Measurements from ENCODE around the gene IL17B. TPM values are rescaled to one million over a fixed set of nuclear protein-coding genes. Genes with fewer than 3 reads are reported as not detected.
A peak's percentile ranks its signal among the peaks of the same experiment; 100 is the strongest.

IL17B gene
- polyA plus RNA-seq, 1 experiment: 0.24 TPM

DNA sequence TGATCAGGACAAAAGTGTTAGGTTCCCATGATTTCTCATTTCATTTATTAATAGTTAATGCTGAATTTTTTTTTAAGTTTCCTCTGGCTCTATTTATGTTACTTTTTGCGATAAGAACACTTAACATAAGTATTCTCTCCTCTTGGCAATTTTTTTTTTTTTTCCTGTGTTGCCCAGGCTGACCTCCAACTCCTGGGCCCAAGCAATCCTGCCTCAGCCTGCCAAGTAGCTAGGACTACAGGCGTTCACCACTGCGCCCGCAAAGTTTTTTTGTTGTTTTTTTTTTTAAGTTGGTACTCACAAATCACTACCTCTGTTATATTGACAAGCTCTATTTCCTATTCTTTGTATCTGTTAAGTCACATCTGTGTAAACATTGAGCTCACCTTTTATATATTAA, 26.9 kb downstream of the IL17B start:
- ChIA-PET CTCF (interaction anchor here (1.8 to 4.6 kb wide), 2 partner anchors 15 to 19 kb away, joined by 5 to 36 read pairs; no protein-coding TSS in a partner anchor), POLR2A (interaction anchor here (0.7 kb wide), 1 partner anchor 229 kb away, joined by 5 read pairs; the partner anchor contains the start of gene ARHGEF37)
- H3K9me3 ChIP-seq (ENCODE audit: control insufficient read depth, insufficient read depth, low read length): no peaks in the 10 kb centered on the region
- H3K27ac ChIP-seq (ENCODE audit: low read depth, low read length): no peak overlapping the region
- no peak for DNase-seq (ENCODE audit: low read depth, low spot score)
- no peak overlapping the region for H3K4me3 ChIP-seq (ENCODE audit: low read depth, low read length)
- no peaks in the 10 kb centered on the region for H3K27me3 ChIP-seq (ENCODE audit: control insufficient read depth, insufficient read depth, low read length)
- TF ChIP-seq CTCF (IDR thresholded peaks at IDR 0.05; ENCODE audit: low read depth, low read length): no peak

GRCh38 chr5:149349382-149349781, 29.7 kb downstream of the IL17B start:
- CTCF ChIA-PET: no interaction called here
- POLR2A ChIA-PET: interaction anchor here (0.7 kb wide), 1 partner anchor 168 kb away, joined by 3 read pairs; no protein-coding TSS in a partner anchor
- Histone ChIP-seq H3K27me3 (ENCODE audit: control insufficient read depth, insufficient read depth, low read length) (no peaks in the 10 kb centered on the region), H3K9me3 (ENCODE audit: control insufficient read depth, insufficient read depth, low read length) (no peaks in the 10 kb centered on the region), H3K27ac (ENCODE audit: low read depth, low read length) (no peak overlapping the region), H3K4me3 (ENCODE audit: low read depth, low read length) (no peak overlapping the region)
- no peak for TF ChIP-seq CTCF (IDR thresholded peaks at IDR 0.05; ENCODE audit: low read depth, low read length)
- no peak for DNase-seq (ENCODE audit: low read depth, low spot score)

DNA sequence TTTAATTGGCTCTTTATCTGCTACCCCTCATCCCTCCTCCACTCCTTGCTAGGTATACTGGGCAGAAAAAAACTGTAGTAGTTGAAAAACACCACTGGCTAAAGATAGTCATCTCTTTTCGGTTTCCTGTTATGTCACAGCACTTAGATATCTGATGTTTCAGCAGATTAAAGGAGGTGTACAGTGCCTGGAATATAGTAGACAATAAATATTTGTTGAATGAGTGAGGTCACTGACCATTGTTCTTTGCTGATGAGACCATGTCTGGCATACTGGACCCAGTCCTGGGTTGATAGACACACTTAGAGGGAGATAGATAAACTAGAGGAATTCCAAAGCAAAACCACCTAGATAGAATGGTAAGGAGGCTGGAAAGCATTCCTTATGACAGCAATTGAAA, 30.6 kb downstream of the IL17B start:
- Histone ChIP-seq H3K27ac (ENCODE audit: low read depth, low read length) (no peak overlapping the region), H3K4me3 (ENCODE audit: low read depth, low read length) (no peak overlapping the region), H3K9me3 (ENCODE audit: control insufficient read depth, insufficient read depth, low read length) (no peaks in the 10 kb centered on the region), H3K27me3 (ENCODE audit: control insufficient read depth, insufficient read depth, low read length) (no peaks in the 10 kb centered on the region)
- TF ChIP-seq CTCF (IDR thresholded peaks at IDR 0.05; ENCODE audit: low read depth, low read length): no peak
- no peak for DNase-seq (ENCODE audit: low read depth, low spot score)
- ChIA-PET CTCF (no interaction called here), POLR2A (no interaction called here)

- CTCF ChIA-PET: interaction anchor here (1.8 to 3.1 kb wide), 2 partner anchors 22 to 80 kb away, joined by 7 to 12 read pairs; no protein-coding TSS in a partner anchor
- Histone ChIP-seq H3K27ac (ENCODE audit: low read depth, low read length) (peak overlapping the region; percentile 88), H3K9me3 (ENCODE audit: control insufficient read depth, insufficient read depth, low read length) (no peaks in the 10 kb centered on the region), H3K4me3 (ENCODE audit: low read depth, low read length) (peak overlapping the region; percentile 98), H3K27me3 (ENCODE audit: control insufficient read depth, insufficient read depth, low read length) (no peaks in the 10 kb centered on the region)
- no peak for DNase-seq (ENCODE audit: low read depth, low spot score)
- POLR2A ChIA-PET: interaction anchor here (1.2 to 2.3 kb wide), 4 partner anchors 12 to 89 kb away, joined by 3 to 6 read pairs (median 6); partner anchors contain the start of gene PCYOX1L
- TF ChIP-seq CTCF (IDR thresholded peaks at IDR 0.05; ENCODE audit: low read depth, low read length): no peak
Observed at GRCh38 chr5:149345892-149346222, 33.2 kb downstream of the IL17B start.

GRCh38 chr5:149345147-149345891, 33.8 kb downstream of the IL17B start, which contains the start of gene GRPEL2:
TSS of gene GRPEL2 (plus strand) at chr5:149345499. CDS start at chr5:149345540, 41 bp downstream.
- POLR2A ChIA-PET: interaction anchor here (0.5 to 2.3 kb wide), 8 partner anchors 12 to 89 kb away, joined by 3 to 6 read pairs (median 4); partner anchors contain the start of gene PCYOX1L
- H3K4me3 ChIP-seq (ENCODE audit: low read depth, low read length): peak within 1 kb of the TSS; percentile 98
- no peaks in the 10 kb centered on the region for H3K9me3 ChIP-seq (ENCODE audit: control insufficient read depth, insufficient read depth, low read length)
- peak within 1 kb of the TSS; percentile 88 for H3K27ac ChIP-seq (ENCODE audit: low read depth, low read length)
- CTCF ChIA-PET: interaction anchor here (1.0 to 3.1 kb wide), 12 partner anchors 10 to 220 kb away, joined by 3 to 12 read pairs (median 5); partner anchors contain the start of gene PCYOX1L
- peak; percentile 94 for DNase-seq (ENCODE audit: low read depth, low spot score)
- H3K27me3 ChIP-seq (ENCODE audit: control insufficient read depth, insufficient read depth, low read length): no peaks in the 10 kb centered on the region
- 0 out of 2 replicates have a peak, but pooled peaks have one; percentile 5 for TF ChIP-seq CTCF (IDR thresholded peaks at IDR 0.05; ENCODE audit: low read depth, low read length)
